Bronchial epithelial cell (primary cell): ENCODE measurements around the gene IFNL4. TPM values are rescaled to one million over a fixed set of nuclear protein-coding genes. Genes with fewer than 3 reads are reported as not detected.

Experiments
- DNase-seq: peaks from one replicate; pipeline ENCODE4 v3.0.0-alpha.2; 2010; ENCODE audit warnings: low read depth
- FAIRE-seq: peaks from 2 replicates; lab custom pipeline; 2011; peaks lifted over from hg19 to GRCh38; lab: Jason Lieb, UNC
- H3K27me3 ChIP-seq: 2 replicates; pipeline ENCODE4 v1.5.1; 2011; ENCODE audit warnings: low read length; ENCODE audit not compliant: control insufficient read depth, insufficient read depth
- H3K36me3 ChIP-seq: 2 replicates; pipeline ENCODE4 v1.5.1; 2011; ENCODE audit warnings: low read length; ENCODE audit not compliant: control insufficient read depth, insufficient read depth
- H3K4me3 ChIP-seq: 2 replicates; pipeline ENCODE4 v1.5.1; 2011; ENCODE audit warnings: mild to moderate bottlenecking, low read depth, low read length, control low read depth
- CTCF ChIP-seq: IDR thresholded peaks from 2 replicates; pipeline ENCODE4 v1.5.1; 2011; ENCODE audit warnings: mild to moderate bottlenecking, moderate library complexity, low read length, control low read depth, inconsistent platforms; ENCODE audit not compliant: insufficient read depth, severe bottlenecking
- total RNA-seq: library from RNA; depleted of rRNA; stranded (reverse); fragments of >200 nt; gene quantifications from 2 replicates; pipeline ENCODE4 v1.2.1, GENCODE V29; 2014

Gene IFNL4
- total RNA-seq, 1 donor from 2014 or later, result not detected

GRCh38 chr19:39205449-39205764 lies 43.2 kb downstream of the IFNL4 start:
- H3K4me3 ChIP-seq, result no peak overlapping the region
- DNase-seq (no peak), FAIRE-seq (no peak)
- peaks cover 19% of the 10 kb centered on the region for H3K27me3 ChIP-seq
- no peaks in the 10 kb centered on the region for H3K36me3 ChIP-seq
- TF ChIP-seq CTCF, result no peak

GRCh38 chr19:39203372-39204341 lies 45.0 kb downstream of the IFNL4 start, which contains the start of gene SYCN:
Gene SYCN (minus strand): TSS chr19:39204263. CDS start chr19:39204254, 9 bp downstream.
- TF ChIP-seq CTCF, result no peak
- H3K27me3 ChIP-seq, result peaks cover 21% of the 10 kb centered on the region
- FAIRE-seq (no peak), DNase-seq (no peak)
- no peak within 1 kb of the TSS for H3K4me3 ChIP-seq
- H3K36me3 ChIP-seq, result no peaks in the 10 kb centered on the region

GRCh38 chr19:39202998-39203355 lies 45.7 kb downstream of the IFNL4 start:
- H3K27me3 ChIP-seq, result peaks cover 20% of the 10 kb centered on the region
- no peak for DNase-seq
- no peak overlapping the region for H3K4me3 ChIP-seq
- no peaks in the 10 kb centered on the region for H3K36me3 ChIP-seq
- no peak for FAIRE-seq
- no peak for TF ChIP-seq CTCF

- TF ChIP-seq CTCF, result no peak
- Histone ChIP-seq H3K4me3 (no peak overlapping the region), H3K36me3 (no peaks in the 10 kb centered on the region), H3K27me3 (peaks cover 24% of the 10 kb centered on the region)
- FAIRE-seq, result no peak
- no peak for DNase-seq
These were observed 47.9 kb downstream of the IFNL4 start for GRCh38 chr19:39200803-39201115.

- Histone ChIP-seq H3K36me3 (no peaks in the 10 kb centered on the region), H3K4me3 (no peak overlapping the region), H3K27me3 (peaks cover 22% of the 10 kb centered on the region)
- no peak for TF ChIP-seq CTCF
- no peak for DNase-seq
- no peak for FAIRE-seq
These were observed 48.4 kb downstream of the IFNL4 start for GRCh38 chr19:39200066-39200802.
